ENCODE results near the gene SYP. TPM values are rescaled to one million over a fixed set of nuclear protein-coding genes. Genes with fewer than 3 reads are reported as not detected.
A peak's percentile ranks its signal among the peaks of the same experiment; 100 is the strongest.

SYP gene
- total and polyA plus RNA-seq, 10 of the 15 experiments (the other 5 are each of a cell fraction or from before 2014, with no cell fraction given) = 0.34 to 1.7 (median 0.74) TPM

DNA sequence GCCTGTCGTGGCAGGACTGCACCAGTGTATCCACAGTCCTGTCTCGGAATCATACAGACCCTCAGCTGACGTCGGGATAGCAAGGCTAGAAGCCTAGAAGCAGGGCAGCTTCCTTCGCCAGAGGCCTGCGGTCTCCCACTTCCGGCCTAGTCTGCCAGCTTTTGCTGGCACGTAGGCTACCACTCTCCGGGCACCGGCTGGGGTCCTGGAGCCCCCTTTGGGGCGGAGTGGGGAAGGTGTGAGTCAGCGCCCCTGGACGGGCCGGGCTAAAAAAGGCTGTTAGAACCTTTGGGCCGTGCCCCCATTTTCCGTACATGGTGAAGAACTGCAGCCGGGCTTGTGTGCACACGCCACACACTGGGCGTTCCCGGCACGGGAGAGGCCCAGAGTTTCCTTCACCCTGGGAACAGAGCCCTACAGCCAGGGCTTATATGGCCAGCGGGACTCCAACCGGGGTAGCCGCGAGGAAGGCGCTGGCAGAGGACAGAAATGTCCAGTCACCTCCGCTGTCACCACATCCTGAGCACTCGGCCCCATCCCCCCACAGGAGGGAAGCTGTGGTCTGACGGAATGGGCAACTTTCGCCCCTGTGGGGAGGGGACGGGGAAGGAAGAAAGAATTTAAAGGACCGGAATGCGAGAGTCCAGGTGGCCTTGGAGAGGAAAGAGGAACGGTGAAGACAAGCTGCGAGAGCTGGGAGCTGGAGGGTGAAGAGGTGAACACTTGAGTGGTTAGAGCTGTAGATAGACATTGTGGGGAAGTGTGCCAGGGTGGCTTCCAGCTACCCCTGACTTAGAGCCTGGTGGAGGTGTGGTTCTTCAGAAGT is 32.9 kb downstream of the SYP start (continued):
- TF ChIP-seq ZZZ3 (IDR thresholded peaks at IDR 0.05; ENCODE audit: control insufficient read depth, insufficient read length, low read depth) (no peak), SIN3A (IDR thresholded peaks at IDR 0.05; ENCODE audit: low read depth, low read length) (no peak), MYB (IDR thresholded peaks at IDR 0.05; ENCODE audit: borderline replicate concordance, low read depth, low read length) (no peak), RCOR1 (conservative IDR thresholded peaks at IDR 0.05; ENCODE audit: low read depth, low read length) (no peak), SIX5 (IDR thresholded peaks at IDR 0.05; ENCODE audit: low read depth, low read length, severe bottlenecking) (no peak), IKZF2 (IDR thresholded peaks at IDR 0.05) (peak; percentile 59 to 66), RAD51 (IDR thresholded peaks at IDR 0.05) (no peak), RAD21 (IDR thresholded peaks at IDR 0.05; ENCODE audit: insufficient read depth, low read depth, low read length) (no peak), RB1 (IDR thresholded peaks at IDR 0.05; ENCODE audit: borderline replicate concordance) (no peak), SMC3 (IDR thresholded peaks at IDR 0.05; ENCODE audit: borderline replicate concordance, low read length) (no peak), NRF1 (conservative IDR thresholded peaks at IDR 0.05; ENCODE audit: low read depth, low read length) (no peak), IRF4 (IDR thresholded peaks at IDR 0.05; ENCODE audit: low read depth, low read length) (no peak), NFXL1 (IDR thresholded peaks at IDR 0.05; ENCODE audit: borderline replicate concordance) (no peak), CREB1 (IDR thresholded peaks at IDR 0.05; ENCODE audit: low read depth) (no peak), CHD1 (IDR thresholded peaks at IDR 0.05; ENCODE audit: low read depth, low read length) (no peak), ZSCAN29 (IDR thresholded peaks at IDR 0.05) (no peak), YBX1 (IDR thresholded peaks at IDR 0.05) (no peak), SRF (IDR thresholded peaks at IDR 0.05; ENCODE audit: low read depth in 2 of 2, low read length in 2 of 2) (peak; percentile 1 to 36; a peak in 1 of 4 replicates), CREM (IDR thresholded peaks at IDR 0.05; ENCODE audit: low read depth) (no peak), SREBF2 (IDR thresholded peaks at IDR 0.05; ENCODE audit: low read length) (no peak), SMAD5 (IDR thresholded peaks at IDR 0.05; ENCODE audit: low read depth) (no peak), LARP7 (IDR thresholded peaks at IDR 0.05) (0 out of 2 replicates have a peak, but pooled peaks have one; percentile 47), MEF2A (IDR thresholded peaks at IDR 0.05; ENCODE audit: insufficient read depth, low read depth, low read length) (0 out of 2 replicates have a peak, but pooled peaks have one; percentile 11), PAX5 (IDR thresholded peaks at IDR 0.05; ENCODE audit: borderline replicate concordance, low read depth, low read length) (0 out of 2 replicates have a peak, but pooled peaks have one; percentile 9), MEF2B (IDR thresholded peaks at IDR 0.05; ENCODE audit: partially characterized antibody, poor library complexity, severe bottlenecking) (no peak), STAT1 (conservative IDR thresholded peaks at IDR 0.05) (no peak)
- TF ChIP-seq, protein P1, sequence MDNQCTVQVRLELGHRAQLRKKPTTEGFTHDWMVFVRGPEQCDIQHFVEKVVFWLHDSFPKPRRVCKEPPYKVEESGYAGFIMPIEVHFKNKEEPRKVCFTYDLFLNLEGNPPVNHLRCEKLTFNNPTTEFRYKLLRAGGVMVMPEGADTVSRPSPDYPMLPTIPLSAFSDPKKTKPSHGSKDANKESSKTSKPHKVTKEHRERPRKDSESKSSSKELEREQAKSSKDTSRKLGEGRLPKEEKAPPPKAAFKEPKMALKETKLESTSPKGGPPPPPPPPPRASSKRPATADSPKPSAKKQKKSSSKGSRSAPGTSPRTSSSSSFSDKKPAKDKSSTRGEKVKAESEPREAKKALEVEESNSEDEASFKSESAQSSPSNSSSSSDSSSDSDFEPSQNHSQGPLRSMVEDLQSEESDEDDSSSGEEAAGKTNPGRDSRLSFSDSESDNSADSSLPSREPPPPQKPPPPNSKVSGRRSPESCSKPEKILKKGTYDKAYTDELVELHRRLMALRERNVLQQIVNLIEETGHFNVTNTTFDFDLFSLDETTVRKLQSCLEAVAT (IDR thresholded peaks at IDR 0.05) = no peak
- TF ChIP-seq, protein P2, sequence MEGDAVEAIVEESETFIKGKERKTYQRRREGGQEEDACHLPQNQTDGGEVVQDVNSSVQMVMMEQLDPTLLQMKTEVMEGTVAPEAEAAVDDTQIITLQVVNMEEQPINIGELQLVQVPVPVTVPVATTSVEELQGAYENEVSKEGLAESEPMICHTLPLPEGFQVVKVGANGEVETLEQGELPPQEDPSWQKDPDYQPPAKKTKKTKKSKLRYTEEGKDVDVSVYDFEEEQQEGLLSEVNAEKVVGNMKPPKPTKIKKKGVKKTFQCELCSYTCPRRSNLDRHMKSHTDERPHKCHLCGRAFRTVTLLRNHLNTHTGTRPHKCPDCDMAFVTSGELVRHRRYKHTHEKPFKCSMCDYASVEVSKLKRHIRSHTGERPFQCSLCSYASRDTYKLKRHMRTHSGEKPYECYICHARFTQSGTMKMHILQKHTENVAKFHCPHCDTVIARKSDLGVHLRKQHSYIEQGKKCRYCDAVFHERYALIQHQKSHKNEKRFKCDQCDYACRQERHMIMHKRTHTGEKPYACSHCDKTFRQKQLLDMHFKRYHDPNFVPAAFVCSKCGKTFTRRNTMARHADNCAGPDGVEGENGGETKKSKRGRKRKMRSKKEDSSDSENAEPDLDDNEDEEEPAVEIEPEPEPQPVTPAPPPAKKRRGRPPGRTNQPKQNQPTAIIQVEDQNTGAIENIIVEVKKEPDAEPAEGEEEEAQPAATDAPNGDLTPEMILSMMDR (IDR thresholded peaks at IDR 0.05 in 2 of 3, conservative IDR thresholded peaks at IDR 0.05 in 1 of 3; ENCODE audit: control insufficient read depth in 2 of 3, extremely low read depth in 1 of 3, insufficient read depth in 1 of 3, low read depth in 3 of 3, low read length in 3 of 3) = no peak

Measured in GM12878 (cell line).